ENCODE data around the gene PSME3IP1. TPM values are rescaled to one million over a fixed set of nuclear protein-coding genes. Genes with fewer than 3 reads are reported as not detected.

The PSME3IP1 gene
- total RNA-seq, 1 experiment from 2014 or later: 103 TPM

DNA sequence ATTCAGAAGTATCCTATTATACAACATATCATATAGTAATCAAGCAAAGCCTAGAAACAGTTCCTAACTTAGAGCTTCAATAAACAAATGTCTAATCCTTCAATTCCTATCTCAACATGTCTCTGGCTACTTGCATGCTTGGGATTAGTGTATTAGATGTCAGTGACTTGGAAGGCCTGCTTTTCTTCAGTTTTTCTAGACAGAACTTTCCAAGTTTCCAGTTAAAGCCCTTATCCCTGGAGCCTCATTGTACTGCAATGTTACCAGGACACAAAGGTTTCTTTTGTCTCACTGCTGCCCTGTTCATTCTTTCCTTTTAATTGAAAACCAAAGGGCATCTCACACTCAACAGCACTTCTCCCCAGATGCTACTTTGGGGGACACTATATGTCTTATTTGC is 16.5 kb downstream of the PSME3IP1 start:
- no peaks in the 10 kb centered on the region for H3K27me3 Mint-ChIP-seq (ENCODE audit: low read depth)
- no peaks in the 10 kb centered on the region for H3K9me3 ChIP-seq (ENCODE audit: control insufficient read depth, low read depth, low read length)
- H4K8ac ChIP-seq (replicated peaks; ENCODE audit: insufficient read length, low read depth, low read length): no peak overlapping the region
- no peak overlapping the region for H2BK15ac ChIP-seq (ENCODE audit: low read depth, low read length)
- H2BK5ac ChIP-seq (ENCODE audit: insufficient read length, low read length): no peak overlapping the region
- TF ChIP-seq, protein P1, sequence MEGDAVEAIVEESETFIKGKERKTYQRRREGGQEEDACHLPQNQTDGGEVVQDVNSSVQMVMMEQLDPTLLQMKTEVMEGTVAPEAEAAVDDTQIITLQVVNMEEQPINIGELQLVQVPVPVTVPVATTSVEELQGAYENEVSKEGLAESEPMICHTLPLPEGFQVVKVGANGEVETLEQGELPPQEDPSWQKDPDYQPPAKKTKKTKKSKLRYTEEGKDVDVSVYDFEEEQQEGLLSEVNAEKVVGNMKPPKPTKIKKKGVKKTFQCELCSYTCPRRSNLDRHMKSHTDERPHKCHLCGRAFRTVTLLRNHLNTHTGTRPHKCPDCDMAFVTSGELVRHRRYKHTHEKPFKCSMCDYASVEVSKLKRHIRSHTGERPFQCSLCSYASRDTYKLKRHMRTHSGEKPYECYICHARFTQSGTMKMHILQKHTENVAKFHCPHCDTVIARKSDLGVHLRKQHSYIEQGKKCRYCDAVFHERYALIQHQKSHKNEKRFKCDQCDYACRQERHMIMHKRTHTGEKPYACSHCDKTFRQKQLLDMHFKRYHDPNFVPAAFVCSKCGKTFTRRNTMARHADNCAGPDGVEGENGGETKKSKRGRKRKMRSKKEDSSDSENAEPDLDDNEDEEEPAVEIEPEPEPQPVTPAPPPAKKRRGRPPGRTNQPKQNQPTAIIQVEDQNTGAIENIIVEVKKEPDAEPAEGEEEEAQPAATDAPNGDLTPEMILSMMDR (conservative IDR thresholded peaks at IDR 0.05): no peak
- no peak overlapping the region for H3K4me2 ChIP-seq (ENCODE audit: insufficient read depth, insufficient read length, low read length)
- H3K56ac ChIP-seq (ENCODE audit: insufficient read length, low read depth, low read length): no peak overlapping the region
- no peak for DNase-seq
- H3T11ph ChIP-seq (ENCODE audit: low read length): no peak overlapping the region
- H3K36me3 Mint-ChIP-seq (ENCODE audit: insufficient read depth in 1 of 3, low read depth in 3 of 3): peaks cover 34 to 78% (median 65%) of the 10 kb centered on the region in 3 experiments
- no peak overlapping the region for H3K9ac ChIP-seq (ENCODE audit: extremely low read depth, insufficient read length, low read length)
- no peaks in the 10 kb centered on the region for H3K4me1 Mint-ChIP-seq
- H4K5ac ChIP-seq (ENCODE audit: insufficient read length, low read depth, low read length): no peak overlapping the region
- no peak overlapping the region for H3K14ac ChIP-seq (ENCODE audit: insufficient read depth, low read length)
- H3K27me3 ChIP-seq (ENCODE audit: insufficient read depth, low read length): no peaks in the 10 kb centered on the region
- no peak overlapping the region for H2BK120ac ChIP-seq (ENCODE audit: low read depth, low read length, poor library complexity, severe bottlenecking)
- no peak overlapping the region for H3K27ac ChIP-seq (ENCODE audit: insufficient read length, low read depth, low read length)
- H3K79me1 ChIP-seq (ENCODE audit: insufficient read depth, low read depth, low read length, poor library complexity, severe bottlenecking): no peaks in the 10 kb centered on the region
- no peaks in the 10 kb centered on the region for H3K23me2 ChIP-seq (ENCODE audit: insufficient read length, low read depth, low read length, poor library complexity, severe bottlenecking)
- H4K20me1 ChIP-seq (ENCODE audit: control insufficient read depth, insufficient read depth, insufficient read length): no peaks in the 10 kb centered on the region
- no peak overlapping the region for H2BK12ac ChIP-seq (ENCODE audit: insufficient read length, low read depth, low read length)
- no peaks in the 10 kb centered on the region for H3K79me2 ChIP-seq (ENCODE audit: insufficient read depth, low read length)
- H3K4ac ChIP-seq (ENCODE audit: low read depth, low read length): no peak overlapping the region
- no peak overlapping the region for H3K27ac Mint-ChIP-seq
- no peaks in the 10 kb centered on the region for H3K4me1 ChIP-seq (ENCODE audit: insufficient read depth, low read length)
- H2BK20ac ChIP-seq (ENCODE audit: low read depth, low read length, poor library complexity, severe bottlenecking): no peak overlapping the region
- H4K91ac ChIP-seq (ENCODE audit: insufficient read length, low read depth, low read length): no peak overlapping the region
- no peak overlapping the region for H3K18ac ChIP-seq (ENCODE audit: insufficient read length, low read depth, low read length)
- no peak overlapping the region for H3K23ac ChIP-seq (ENCODE audit: insufficient read length, low read depth, low read length)
- H2AFZ ChIP-seq (ENCODE audit: low read length): no peak overlapping the region
- H3K4me3 Mint-ChIP-seq: no peak overlapping the region
- H3K9me3 Mint-ChIP-seq: no peaks in the 10 kb centered on the region
- H2AK5ac ChIP-seq (ENCODE audit: insufficient read length, low read length): no peak overlapping the region

All from H9 (cell line).